HG03039 (cell line): ENCODE data around the gene ERI3.
"Not testable (repeated sequence)": the region's sequence is repeated elsewhere in the genome, so short reads cannot be mapped to it uniquely, and the experiment has no call there.

Source experiments
- ATAC-seq: cut with Tn5 transposase; IDR thresholded peaks from one replicate; pipeline ENCODE4 v1.9.1; 2021; ENCODE audit warnings: mild to moderate bottlenecking, moderate library complexity; ENCODE audit not compliant: unreplicated experiment

ERI3 gene

GRCh38 chr1:44217809-44218410 is 137.1 kb downstream of the ERI3 start:
- ATAC-seq = no peak

GRCh38 chr1:44213222-44214112 is 141.6 kb downstream of the ERI3 start, which contains the start of gene DMAP1:
TSS of gene DMAP1 (plus strand) at chr1:44213471. CDS start at chr1:44213754, 283 bp downstream.
- ATAC-seq = peak; percentile 61

GRCh38 chr1:44212355-44213221 is 142.5 kb downstream of the ERI3 start:
- no peak for ATAC-seq

GRCh38 chr1:44210595-44210994 is 144.5 kb downstream of the ERI3 start:
- ATAC-seq = no peak

GRCh38 chr1:44208226-44208625 is 146.8 kb downstream of the ERI3 start:
- no peak for ATAC-seq

- not testable (repeated sequence) for ATAC-seq
These were observed 148.5 kb downstream of the ERI3 start for GRCh38 chr1:44206545-44206944.

- no peak for ATAC-seq
These were observed 154.7 kb downstream of the ERI3 start for GRCh38 chr1:44200336-44200735.

- no peak for ATAC-seq
These were observed 180.4 kb downstream of the ERI3 start for GRCh38 chr1:44174630-44175029.
